MM.1S (cell line): ENCODE results near the gene ZNF428.

Experiments used
- CTCF ChIP-seq: fragments of 300-600 bp; sonication (generic); IDR thresholded peaks from 2 replicates; pipeline ENCODE4 v1.5.1; 2016; ENCODE audit warnings: antibody characterized with exemption, low read length, mixed read lengths
- EZH2 ChIP-seq: fragments of 300-600 bp; sonication (generic); optimal IDR thresholded peaks from 2 replicates; pipeline ENCODE3; 2017; ENCODE audit warnings: low read depth, mild to moderate bottlenecking, antibody characterized with exemption, low read length, mixed read lengths

- TF ChIP-seq CTCF (no peak), EZH2 (no peak)
Observed at GRCh38 chr19:43625918-43626579, 6.6 kb upstream of the ZNF428 start.
